Uterus (tissue), 2 donors: ENCODE results near the gene SERP2.

ENCODE experiments used
- CTCF ChIP-seq, 4 experiments: fragments of 200-600 bp in 2 of 4; fragments of 450-650 bp in 2 of 4; sonication (generic) in 2 of 4; IDR thresholded peaks; one replicate each; pipeline ENCODE4 v1.5.1; 2016 to 2019; ENCODE audit warnings: antibody characterized with exemption in 4 of 4, mild to moderate bottlenecking in 2 of 4, moderate library complexity in 1 of 4
- POLR2A ChIP-seq, 2 donors: fragments of 450-650 bp; IDR thresholded peaks; one replicate each; pipeline ENCODE4 v1.6.1; 2016; ENCODE audit warnings: antibody characterized with exemption in 2 of 2, mild to moderate bottlenecking in 1 of 2, moderate library complexity in 1 of 2

GRCh38 chr13:44385401-44385800 lies 11.8 kb downstream of the SERP2 start:
- TF ChIP-seq CTCF (IDR thresholded peaks at IDR 0.05) (no peak), POLR2A (IDR thresholded peaks at IDR 0.05) (no peak)
